HEK293 (cell line): ENCODE results near the gene MGST2.

Experiments
- ZNF121 ChIP-seq: fragments of 450-650 bp; formaldehyde crosslinking; IDR thresholded peaks from 2 replicates; pipeline ENCODE4 v1.5.1; 2016; ENCODE audit warnings: missing biosample characterization, missing genetic modification characterization
- ZNF174 ChIP-seq: fragments of 450-650 bp; formaldehyde crosslinking; IDR thresholded peaks from 2 replicates; pipeline ENCODE4 v1.5.0; 2017; ENCODE audit warnings: missing biosample characterization, mild to moderate bottlenecking, missing genetic modification characterization
- ZNF292 ChIP-seq: fragments of 450-650 bp; formaldehyde crosslinking; IDR thresholded peaks from 2 replicates; pipeline ENCODE4 v1.5.1; 2016; ENCODE audit warnings: low read depth, missing biosample characterization, missing genetic modification characterization, borderline replicate concordance
- TF ChIP-seq, protein P1 (sequence below): fragments of 450-650 bp; IDR thresholded peaks from 2 replicates; pipeline ENCODE4 v1.5.1; 2018; ENCODE audit warnings: missing biosample characterization, mild to moderate bottlenecking, missing genetic modification characterization
- TF ChIP-seq, protein P2 (sequence below): fragments of 450-650 bp; formaldehyde crosslinking; IDR thresholded peaks from 2 replicates; pipeline ENCODE4 v1.5.1; 2016; ENCODE audit warnings: missing biosample characterization, missing genetic modification characterization
- TF ChIP-seq, protein P3 (sequence below): fragments of 450-650 bp; formaldehyde crosslinking; conservative IDR thresholded peaks from 2 replicates; pipeline ENCODE4 v1.5.1; 2016; ENCODE audit warnings: low read depth, missing biosample characterization, missing genetic modification characterization
- TF ChIP-seq, protein P4 (sequence below): fragments of 450-650 bp; formaldehyde crosslinking; IDR thresholded peaks from 2 replicates; pipeline ENCODE4 v1.5.1; 2016; ENCODE audit warnings: missing biosample characterization, missing genetic modification characterization
- TF ChIP-seq, protein P5 (sequence below): fragments of 450-650 bp; formaldehyde crosslinking; IDR thresholded peaks from 2 replicates; pipeline ENCODE4 v1.5.1; 2016; ENCODE audit warnings: missing biosample characterization, missing genetic modification characterization

DNA sequence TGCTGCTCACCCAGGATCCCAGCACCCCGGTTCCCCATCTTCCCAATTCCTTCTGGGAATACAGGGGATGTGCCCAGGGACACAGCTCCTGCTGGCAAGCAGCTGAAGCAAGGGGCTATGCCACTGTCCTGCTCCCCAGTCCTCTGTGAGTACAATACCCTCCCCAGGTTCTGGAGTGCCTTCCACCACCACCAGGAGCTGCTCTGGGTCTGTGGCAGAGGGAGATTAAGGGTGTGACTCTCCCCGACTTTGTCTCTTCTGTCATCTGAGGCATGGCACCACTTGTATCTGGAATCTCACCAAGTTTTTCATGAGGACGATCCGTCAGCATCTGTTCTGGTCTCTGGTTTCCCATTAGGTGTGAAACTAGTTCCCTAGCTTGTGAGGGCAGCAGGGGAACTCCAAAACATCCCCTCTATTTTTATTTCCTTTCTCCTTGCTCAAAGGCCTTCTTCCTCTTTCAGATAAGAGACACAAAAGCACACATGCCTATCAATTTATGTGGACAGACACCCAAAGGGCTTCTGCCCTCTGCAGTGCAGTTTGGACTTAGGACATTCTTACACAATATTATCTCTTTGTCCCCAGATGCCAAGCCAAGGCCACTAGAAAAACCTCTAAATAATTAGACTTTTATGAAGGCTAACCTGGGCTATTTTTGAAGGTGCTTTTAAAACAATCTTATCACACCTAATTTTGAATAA, 26.8 kb downstream of the MGST2 start:
- TF ChIP-seq, protein P1, sequence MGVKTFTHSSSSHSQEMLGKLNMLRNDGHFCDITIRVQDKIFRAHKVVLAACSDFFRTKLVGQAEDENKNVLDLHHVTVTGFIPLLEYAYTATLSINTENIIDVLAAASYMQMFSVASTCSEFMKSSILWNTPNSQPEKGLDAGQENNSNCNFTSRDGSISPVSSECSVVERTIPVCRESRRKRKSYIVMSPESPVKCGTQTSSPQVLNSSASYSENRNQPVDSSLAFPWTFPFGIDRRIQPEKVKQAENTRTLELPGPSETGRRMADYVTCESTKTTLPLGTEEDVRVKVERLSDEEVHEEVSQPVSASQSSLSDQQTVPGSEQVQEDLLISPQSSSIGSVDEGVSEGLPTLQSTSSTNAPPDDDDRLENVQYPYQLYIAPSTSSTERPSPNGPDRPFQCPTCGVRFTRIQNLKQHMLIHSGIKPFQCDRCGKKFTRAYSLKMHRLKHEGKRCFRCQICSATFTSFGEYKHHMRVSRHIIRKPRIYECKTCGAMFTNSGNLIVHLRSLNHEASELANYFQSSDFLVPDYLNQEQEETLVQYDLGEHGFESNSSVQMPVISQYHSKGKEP (tag by site-specific recombination) = no peak
- TF ChIP-seq ZNF174 = no peak
- TF ChIP-seq, protein P2, sequence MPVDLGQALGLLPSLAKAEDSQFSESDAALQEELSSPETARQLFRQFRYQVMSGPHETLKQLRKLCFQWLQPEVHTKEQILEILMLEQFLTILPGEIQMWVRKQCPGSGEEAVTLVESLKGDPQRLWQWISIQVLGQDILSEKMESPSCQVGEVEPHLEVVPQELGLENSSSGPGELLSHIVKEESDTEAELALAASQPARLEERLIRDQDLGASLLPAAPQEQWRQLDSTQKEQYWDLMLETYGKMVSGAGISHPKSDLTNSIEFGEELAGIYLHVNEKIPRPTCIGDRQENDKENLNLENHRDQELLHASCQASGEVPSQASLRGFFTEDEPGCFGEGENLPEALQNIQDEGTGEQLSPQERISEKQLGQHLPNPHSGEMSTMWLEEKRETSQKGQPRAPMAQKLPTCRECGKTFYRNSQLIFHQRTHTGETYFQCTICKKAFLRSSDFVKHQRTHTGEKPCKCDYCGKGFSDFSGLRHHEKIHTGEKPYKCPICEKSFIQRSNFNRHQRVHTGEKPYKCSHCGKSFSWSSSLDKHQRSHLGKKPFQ (tag by site-specific recombination) = no peak
- TF ChIP-seq ZNF292 (tag by site-specific recombination) = no peak
- TF ChIP-seq, protein P3, sequence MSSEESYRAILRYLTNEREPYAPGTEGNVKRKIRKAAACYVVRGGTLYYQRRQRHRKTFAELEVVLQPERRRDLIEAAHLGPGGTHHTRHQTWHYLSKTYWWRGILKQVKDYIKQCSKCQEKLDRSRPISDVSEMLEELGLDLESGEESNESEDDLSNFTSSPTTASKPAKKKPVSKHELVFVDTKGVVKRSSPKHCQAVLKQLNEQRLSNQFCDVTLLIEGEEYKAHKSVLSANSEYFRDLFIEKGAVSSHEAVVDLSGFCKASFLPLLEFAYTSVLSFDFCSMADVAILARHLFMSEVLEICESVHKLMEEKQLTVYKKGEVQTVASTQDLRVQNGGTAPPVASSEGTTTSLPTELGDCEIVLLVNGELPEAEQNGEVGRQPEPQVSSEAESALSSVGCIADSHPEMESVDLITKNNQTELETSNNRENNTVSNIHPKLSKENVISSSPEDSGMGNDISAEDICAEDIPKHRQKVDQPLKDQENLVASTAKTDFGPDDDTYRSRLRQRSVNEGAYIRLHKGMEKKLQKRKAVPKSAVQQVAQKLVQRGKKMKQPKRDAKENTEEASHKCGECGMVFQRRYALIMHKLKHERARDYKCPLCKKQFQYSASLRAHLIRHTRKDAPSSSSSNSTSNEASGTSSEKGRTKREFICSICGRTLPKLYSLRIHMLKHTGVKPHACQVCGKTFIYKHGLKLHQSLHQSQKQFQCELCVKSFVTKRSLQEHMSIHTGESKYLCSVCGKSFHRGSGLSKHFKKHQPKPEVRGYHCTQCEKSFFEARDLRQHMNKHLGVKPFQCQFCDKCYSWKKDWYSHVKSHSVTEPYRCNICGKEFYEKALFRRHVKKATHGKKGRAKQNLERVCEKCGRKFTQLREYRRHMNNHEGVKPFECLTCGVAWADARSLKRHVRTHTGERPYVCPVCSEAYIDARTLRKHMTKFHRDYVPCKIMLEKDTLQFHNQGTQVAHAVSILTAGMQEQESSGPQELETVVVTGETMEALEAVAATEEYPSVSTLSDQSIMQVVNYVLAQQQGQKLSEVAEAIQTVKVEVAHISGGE (tag by site-specific recombination) = no peak
- no peak for TF ChIP-seq ZNF121
- TF ChIP-seq, protein P4, sequence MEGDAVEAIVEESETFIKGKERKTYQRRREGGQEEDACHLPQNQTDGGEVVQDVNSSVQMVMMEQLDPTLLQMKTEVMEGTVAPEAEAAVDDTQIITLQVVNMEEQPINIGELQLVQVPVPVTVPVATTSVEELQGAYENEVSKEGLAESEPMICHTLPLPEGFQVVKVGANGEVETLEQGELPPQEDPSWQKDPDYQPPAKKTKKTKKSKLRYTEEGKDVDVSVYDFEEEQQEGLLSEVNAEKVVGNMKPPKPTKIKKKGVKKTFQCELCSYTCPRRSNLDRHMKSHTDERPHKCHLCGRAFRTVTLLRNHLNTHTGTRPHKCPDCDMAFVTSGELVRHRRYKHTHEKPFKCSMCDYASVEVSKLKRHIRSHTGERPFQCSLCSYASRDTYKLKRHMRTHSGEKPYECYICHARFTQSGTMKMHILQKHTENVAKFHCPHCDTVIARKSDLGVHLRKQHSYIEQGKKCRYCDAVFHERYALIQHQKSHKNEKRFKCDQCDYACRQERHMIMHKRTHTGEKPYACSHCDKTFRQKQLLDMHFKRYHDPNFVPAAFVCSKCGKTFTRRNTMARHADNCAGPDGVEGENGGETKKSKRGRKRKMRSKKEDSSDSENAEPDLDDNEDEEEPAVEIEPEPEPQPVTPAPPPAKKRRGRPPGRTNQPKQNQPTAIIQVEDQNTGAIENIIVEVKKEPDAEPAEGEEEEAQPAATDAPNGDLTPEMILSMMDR (tag by site-specific recombination) = no peak
- TF ChIP-seq, protein P5, sequence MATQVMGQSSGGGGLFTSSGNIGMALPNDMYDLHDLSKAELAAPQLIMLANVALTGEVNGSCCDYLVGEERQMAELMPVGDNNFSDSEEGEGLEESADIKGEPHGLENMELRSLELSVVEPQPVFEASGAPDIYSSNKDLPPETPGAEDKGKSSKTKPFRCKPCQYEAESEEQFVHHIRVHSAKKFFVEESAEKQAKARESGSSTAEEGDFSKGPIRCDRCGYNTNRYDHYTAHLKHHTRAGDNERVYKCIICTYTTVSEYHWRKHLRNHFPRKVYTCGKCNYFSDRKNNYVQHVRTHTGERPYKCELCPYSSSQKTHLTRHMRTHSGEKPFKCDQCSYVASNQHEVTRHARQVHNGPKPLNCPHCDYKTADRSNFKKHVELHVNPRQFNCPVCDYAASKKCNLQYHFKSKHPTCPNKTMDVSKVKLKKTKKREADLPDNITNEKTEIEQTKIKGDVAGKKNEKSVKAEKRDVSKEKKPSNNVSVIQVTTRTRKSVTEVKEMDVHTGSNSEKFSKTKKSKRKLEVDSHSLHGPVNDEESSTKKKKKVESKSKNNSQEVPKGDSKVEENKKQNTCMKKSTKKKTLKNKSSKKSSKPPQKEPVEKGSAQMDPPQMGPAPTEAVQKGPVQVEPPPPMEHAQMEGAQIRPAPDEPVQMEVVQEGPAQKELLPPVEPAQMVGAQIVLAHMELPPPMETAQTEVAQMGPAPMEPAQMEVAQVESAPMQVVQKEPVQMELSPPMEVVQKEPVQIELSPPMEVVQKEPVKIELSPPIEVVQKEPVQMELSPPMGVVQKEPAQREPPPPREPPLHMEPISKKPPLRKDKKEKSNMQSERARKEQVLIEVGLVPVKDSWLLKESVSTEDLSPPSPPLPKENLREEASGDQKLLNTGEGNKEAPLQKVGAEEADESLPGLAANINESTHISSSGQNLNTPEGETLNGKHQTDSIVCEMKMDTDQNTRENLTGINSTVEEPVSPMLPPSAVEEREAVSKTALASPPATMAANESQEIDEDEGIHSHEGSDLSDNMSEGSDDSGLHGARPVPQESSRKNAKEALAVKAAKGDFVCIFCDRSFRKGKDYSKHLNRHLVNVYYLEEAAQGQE (tag by site-specific recombination) = no peak
